ENCODE data around the gene CAPN11.

The CAPN11 gene

GRCh38 chr6:44220913-44221290, 62.3 kb downstream of the CAPN11 start:
- no peaks in the 10 kb centered on the region for H3K27me3 ChIP-seq (ENCODE audit: control insufficient read depth, insufficient read depth, low read length, poor library complexity, severe bottlenecking)
- no peak overlapping the region for H3K27ac ChIP-seq (ENCODE audit: insufficient read depth, low read depth, low read length, poor library complexity, severe bottlenecking)
- peaks cover 55% of the 10 kb centered on the region for H3K4me1 ChIP-seq (ENCODE audit: control insufficient read depth, insufficient read depth, low read length)
- no peaks in the 10 kb centered on the region for H3K36me3 ChIP-seq (ENCODE audit: control insufficient read depth, insufficient read depth, low read length)
- no peaks in the 10 kb centered on the region for H3K9me3 ChIP-seq (ENCODE audit: control insufficient read depth, low read length)
- WGBS, 2 experiments: 92 to 95% methylated on average over 4 of the region's 4 CpGs
- no peak overlapping the region for H3K4me3 ChIP-seq (ENCODE audit: insufficient read depth, low read depth, low read length)

DNA sequence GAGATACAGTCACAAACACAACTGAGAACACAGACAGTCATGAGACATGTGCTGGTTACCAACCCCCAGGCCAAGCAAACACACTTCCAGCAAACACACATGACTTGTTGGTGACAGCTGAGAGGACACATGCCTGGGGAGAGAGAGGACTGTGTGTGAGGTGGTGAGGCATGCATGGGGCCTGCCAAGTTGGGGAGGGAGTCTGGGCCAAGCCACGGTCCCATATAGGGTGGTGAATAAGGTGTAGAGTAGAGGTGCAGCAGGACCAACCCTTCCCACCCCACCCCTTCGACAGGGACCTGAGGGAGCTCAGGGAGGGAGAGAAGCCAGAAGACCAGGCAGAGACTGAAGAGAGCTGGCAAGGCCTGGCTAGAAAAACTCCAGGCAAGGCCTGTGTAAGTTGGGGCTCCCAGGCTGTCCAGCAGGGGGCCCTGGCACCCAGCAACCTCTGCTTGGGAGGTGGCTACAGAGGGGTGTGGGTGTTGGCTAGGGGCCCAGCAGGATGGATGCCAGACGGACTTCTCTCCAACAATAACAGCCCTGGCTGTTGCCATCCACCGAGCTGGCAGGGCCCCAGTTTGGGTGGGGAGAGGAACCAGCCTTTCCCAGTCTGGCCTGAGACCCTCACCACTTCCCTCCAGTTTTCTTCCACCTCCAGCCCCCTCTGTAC, 62.8 kb downstream of the CAPN11 start:
- Histone ChIP-seq H3K36me3 (ENCODE audit: control insufficient read depth, insufficient read depth, low read length) (no peaks in the 10 kb centered on the region), H3K9me3 (ENCODE audit: control insufficient read depth, low read length) (no peaks in the 10 kb centered on the region), H3K4me1 (ENCODE audit: control insufficient read depth, insufficient read depth, low read length) (peaks cover 59% of the 10 kb centered on the region), H3K4me3 (ENCODE audit: insufficient read depth, low read depth, low read length) (no peak overlapping the region), H3K27ac (ENCODE audit: insufficient read depth, low read depth, low read length, poor library complexity, severe bottlenecking) (no peak overlapping the region), H3K27me3 (ENCODE audit: control insufficient read depth, insufficient read depth, low read length, poor library complexity, severe bottlenecking) (no peaks in the 10 kb centered on the region)
- WGBS, 2 experiments: 26 to 51% methylated on average over 4 of the region's 4 CpGs

GRCh38 chr6:44221961-44222335, 63.3 kb downstream of the CAPN11 start:
- no peaks in the 10 kb centered on the region for H3K27me3 ChIP-seq (ENCODE audit: control insufficient read depth, insufficient read depth, low read length, poor library complexity, severe bottlenecking)
- no peak overlapping the region for H3K27ac ChIP-seq (ENCODE audit: insufficient read depth, low read depth, low read length, poor library complexity, severe bottlenecking)
- H3K4me3 ChIP-seq (ENCODE audit: insufficient read depth, low read depth, low read length): no peak overlapping the region
- no peaks in the 10 kb centered on the region for H3K9me3 ChIP-seq (ENCODE audit: control insufficient read depth, low read length)
- peaks cover 59% of the 10 kb centered on the region for H3K4me1 ChIP-seq (ENCODE audit: control insufficient read depth, insufficient read depth, low read length)
- H3K36me3 ChIP-seq (ENCODE audit: control insufficient read depth, insufficient read depth, low read length): no peaks in the 10 kb centered on the region
- WGBS, 2 experiments: 66 to 87% methylated on average over 1 to 2 of the region's 2 CpGs

DNA sequence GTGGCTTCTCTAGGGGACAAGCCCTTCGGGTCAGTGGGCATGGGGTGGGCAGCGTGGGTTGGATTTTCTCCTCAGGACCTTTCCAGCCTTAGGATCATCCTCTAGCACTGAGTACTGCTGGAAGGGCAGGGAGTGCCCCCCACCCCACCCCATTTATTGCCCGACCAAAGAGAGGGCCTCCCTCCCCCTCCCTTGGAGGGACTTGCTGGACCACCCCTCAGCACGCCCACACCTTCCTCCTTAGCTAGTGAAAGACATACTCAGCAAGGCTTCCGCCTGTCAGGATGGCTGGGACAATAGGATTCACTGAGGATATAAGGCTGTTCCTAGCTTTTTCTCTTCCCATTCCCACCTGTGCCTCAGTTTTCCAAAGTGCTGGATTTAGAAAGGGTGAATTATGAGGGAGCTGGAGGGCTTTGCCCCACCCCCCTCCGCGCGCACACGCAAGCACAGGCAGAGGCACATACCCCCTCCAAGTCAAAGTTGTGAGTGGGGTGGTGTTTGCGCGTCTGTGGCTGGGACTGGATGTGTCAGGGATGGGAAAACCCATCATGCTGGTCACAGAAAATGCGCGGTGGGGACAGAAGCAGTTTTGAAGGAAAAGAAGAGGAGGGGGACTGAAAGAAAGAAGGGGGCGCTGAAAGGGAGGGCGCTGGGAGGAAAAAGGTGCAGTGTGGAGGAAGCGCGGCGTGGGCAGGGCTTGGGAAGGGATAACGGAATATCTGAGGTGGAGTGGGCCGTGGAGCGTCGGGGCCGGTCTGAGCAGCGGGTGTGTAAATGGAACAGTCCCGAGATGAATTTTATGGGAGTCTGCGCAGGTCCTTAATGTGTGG, 64.1 kb downstream of the CAPN11 start:
- Histone ChIP-seq H3K27ac (ENCODE audit: insufficient read depth, low read depth, low read length, poor library complexity, severe bottlenecking) (no peak overlapping the region), H3K9me3 (ENCODE audit: control insufficient read depth, low read length) (no peaks in the 10 kb centered on the region)
- 6 to 9% methylated on average over 26 of the region's 26 CpGs for WGBS, 2 experiments

GRCh38 chr6:44223319-44224028, 64.9 kb downstream of the CAPN11 start, which contains the start of gene SLC29A1:
Gene SLC29A1 (plus strand): TSS chr6:44223595. CDS start chr6:44227314, 3,719 bp downstream.
- H3K9me3 ChIP-seq (ENCODE audit: control insufficient read depth, low read length): no peaks in the 10 kb centered on the region
- H3K4me3 ChIP-seq (ENCODE audit: insufficient read depth, low read depth, low read length): peak within 1 kb of the TSS; percentile 54
- peaks cover 48% of the 10 kb centered on the region for H3K4me1 ChIP-seq (ENCODE audit: control insufficient read depth, insufficient read depth, low read length)
- no peak within 1 kb of the TSS for H3K27ac ChIP-seq (ENCODE audit: insufficient read depth, low read depth, low read length, poor library complexity, severe bottlenecking)
- H3K36me3 ChIP-seq (ENCODE audit: control insufficient read depth, insufficient read depth, low read length): no peaks in the 10 kb centered on the region
- H3K27me3 ChIP-seq (ENCODE audit: control insufficient read depth, insufficient read depth, low read length, poor library complexity, severe bottlenecking): no peaks in the 10 kb centered on the region
- WGBS, 2 experiments: 0% methylated on average over 73 of the region's 73 CpGs

More for the DNA sequence above, 64.1 kb downstream of the CAPN11 start:
- no peaks in the 10 kb centered on the region for H3K27me3 ChIP-seq (ENCODE audit: control insufficient read depth, insufficient read depth, low read length, poor library complexity, severe bottlenecking)
- peaks cover 55% of the 10 kb centered on the region for H3K4me1 ChIP-seq (ENCODE audit: control insufficient read depth, insufficient read depth, low read length)
- H3K36me3 ChIP-seq (ENCODE audit: control insufficient read depth, insufficient read depth, low read length): no peaks in the 10 kb centered on the region
- peak overlapping the region; percentile 54 for H3K4me3 ChIP-seq (ENCODE audit: insufficient read depth, low read depth, low read length)

DNA sequence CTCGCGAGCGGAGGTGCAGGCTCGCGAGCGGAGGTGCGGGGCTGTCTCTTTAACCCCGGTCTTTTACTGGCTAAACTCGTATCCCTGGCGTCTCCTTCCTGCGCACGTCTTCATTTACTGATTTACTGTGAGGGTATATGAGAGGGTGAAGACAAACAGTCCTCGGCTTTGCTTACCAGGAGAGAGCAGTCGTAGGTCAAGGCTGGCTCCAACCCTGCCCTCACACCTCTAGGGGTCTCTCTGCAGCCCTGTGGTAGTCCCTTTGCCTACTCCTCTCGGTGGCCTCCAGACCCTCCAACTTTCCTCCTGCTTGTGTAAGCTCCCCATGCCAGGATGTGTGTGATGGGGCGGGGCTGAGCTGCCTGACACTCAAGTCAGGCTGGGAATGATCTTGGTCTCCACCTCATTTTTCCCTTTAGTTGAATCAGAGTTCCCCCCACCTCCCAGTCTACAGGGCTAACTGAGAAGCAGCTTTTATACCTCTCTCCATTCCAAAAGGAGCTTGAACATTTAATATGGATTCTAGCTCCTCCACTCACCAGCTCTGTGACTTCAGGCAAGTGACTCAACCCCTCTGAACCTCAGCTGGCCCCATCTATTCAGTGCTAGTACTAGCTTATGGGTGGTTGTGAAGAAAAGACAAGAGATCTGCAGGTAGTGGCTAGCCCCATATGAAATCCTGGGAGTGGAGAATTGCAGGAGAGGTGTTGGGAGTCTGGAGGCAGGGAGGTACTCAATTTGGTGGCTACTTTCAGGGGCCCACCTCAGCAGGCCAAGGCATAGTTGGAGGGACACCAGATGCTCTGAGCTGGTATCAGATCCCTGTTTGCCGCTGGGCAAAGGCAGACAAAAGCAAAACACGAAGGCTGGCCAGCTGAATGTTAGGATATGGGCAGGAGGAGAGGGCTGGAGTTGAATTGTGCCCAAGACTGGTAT, 65.7 kb downstream of the CAPN11 start:
- Histone ChIP-seq H3K27ac (ENCODE audit: insufficient read depth, low read depth, low read length, poor library complexity, severe bottlenecking) (no peak overlapping the region), H3K36me3 (ENCODE audit: control insufficient read depth, insufficient read depth, low read length) (no peaks in the 10 kb centered on the region), H3K4me3 (ENCODE audit: insufficient read depth, low read depth, low read length) (peak overlapping the region; percentile 54), H3K9me3 (ENCODE audit: control insufficient read depth, low read length) (no peaks in the 10 kb centered on the region), H3K27me3 (ENCODE audit: control insufficient read depth, insufficient read depth, low read length, poor library complexity, severe bottlenecking) (no peaks in the 10 kb centered on the region), H3K4me1 (ENCODE audit: control insufficient read depth, insufficient read depth, low read length) (peaks cover 46% of the 10 kb centered on the region)
- WGBS, 2 experiments: 7 to 8% methylated on average over 18 of the region's 18 CpGs

DNA sequence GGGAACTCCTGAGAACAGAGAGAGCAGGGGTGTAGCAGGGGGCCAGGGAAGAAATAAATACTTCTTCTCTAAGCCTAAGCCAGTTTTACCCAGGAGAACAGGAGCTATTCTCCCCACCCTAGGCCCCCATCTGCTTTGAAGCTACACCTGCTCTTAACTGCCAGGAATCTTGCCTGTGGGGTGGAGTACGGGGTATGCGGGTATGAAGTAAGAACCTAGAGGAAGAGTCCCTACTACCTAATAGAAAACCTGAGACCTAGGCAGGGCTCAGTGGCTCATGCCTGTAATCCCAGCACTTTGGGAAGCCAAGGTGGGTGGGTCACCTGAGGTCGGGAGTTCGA, 66.3 kb downstream of the CAPN11 start:
- peak overlapping the region; percentile 54 for H3K4me3 ChIP-seq (ENCODE audit: insufficient read depth, low read depth, low read length)
- 93 to 94% methylated on average over 4 of the region's 4 CpGs for WGBS, 2 experiments

DNA sequence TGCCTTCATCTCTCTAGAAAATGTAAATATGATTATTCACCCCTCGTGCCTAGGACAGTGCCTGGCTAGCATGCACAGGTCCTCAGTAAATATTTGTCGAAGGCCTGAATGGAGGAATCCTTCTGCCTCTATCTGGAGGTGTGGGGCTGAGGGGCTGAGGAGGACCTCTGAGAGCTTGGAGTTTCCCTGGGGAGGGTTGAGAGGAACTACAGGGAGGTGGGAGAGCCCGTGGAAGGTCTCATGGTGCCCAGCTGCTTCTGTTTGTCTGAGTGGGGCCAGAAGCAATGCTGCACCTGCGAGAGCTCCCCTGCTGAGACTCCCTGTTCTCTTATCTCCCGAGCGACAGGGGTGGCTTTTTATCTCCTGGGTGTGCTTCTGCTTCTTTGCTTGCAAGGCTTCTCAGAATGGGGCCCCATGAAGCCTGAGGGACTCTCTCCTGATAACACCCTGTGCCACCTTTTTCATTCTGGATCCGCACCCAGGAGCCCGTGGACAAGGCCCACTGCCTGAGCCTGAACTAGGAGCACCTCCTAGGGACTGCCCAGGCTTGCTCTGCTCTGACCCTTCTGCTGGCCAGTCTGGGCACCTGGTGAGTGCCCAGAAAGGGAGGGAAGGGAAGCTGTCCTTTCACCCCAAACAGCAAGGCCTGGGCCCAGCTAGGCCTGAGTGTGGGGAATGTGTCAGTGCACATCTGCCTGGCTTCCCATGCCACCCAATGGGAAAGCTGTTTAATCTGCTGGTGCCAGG, 67.1 kb downstream of the CAPN11 start:
- Histone ChIP-seq H3K9me3 (ENCODE audit: control insufficient read depth, low read length) (no peaks in the 10 kb centered on the region), H3K4me1 (ENCODE audit: control insufficient read depth, insufficient read depth, low read length) (peaks cover 46% of the 10 kb centered on the region), H3K27ac (ENCODE audit: insufficient read depth, low read depth, low read length, poor library complexity, severe bottlenecking) (no peak overlapping the region), H3K36me3 (ENCODE audit: control insufficient read depth, insufficient read depth, low read length) (no peaks in the 10 kb centered on the region), H3K27me3 (ENCODE audit: control insufficient read depth, insufficient read depth, low read length, poor library complexity, severe bottlenecking) (no peaks in the 10 kb centered on the region), H3K4me3 (ENCODE audit: insufficient read depth, low read depth, low read length) (no peak overlapping the region)
- WGBS, 2 experiments: 72 to 73% methylated on average over 8 of the region's 8 CpGs

More for the DNA sequence above, 66.3 kb downstream of the CAPN11 start:
- H3K27ac ChIP-seq (ENCODE audit: insufficient read depth, low read depth, low read length, poor library complexity, severe bottlenecking): no peak overlapping the region
- no peaks in the 10 kb centered on the region for H3K9me3 ChIP-seq (ENCODE audit: control insufficient read depth, low read length)
- no peaks in the 10 kb centered on the region for H3K27me3 ChIP-seq (ENCODE audit: control insufficient read depth, insufficient read depth, low read length, poor library complexity, severe bottlenecking)
- H3K36me3 ChIP-seq (ENCODE audit: control insufficient read depth, insufficient read depth, low read length): no peaks in the 10 kb centered on the region
- H3K4me1 ChIP-seq (ENCODE audit: control insufficient read depth, insufficient read depth, low read length): peaks cover 46% of the 10 kb centered on the region

Measured in ectodermal cell (in vitro differentiated cells).